Measurements from ENCODE around the gene SHROOM1.
"Not testable (repeated sequence)": the region's sequence is repeated elsewhere in the genome, so short reads cannot be mapped to it uniquely, and the experiment has no call there.

The SHROOM1 gene

GRCh38 chr5:132802685-132803066, 27.8 kb downstream of the SHROOM1 start:
- not testable (repeated sequence) for DNase-seq

DNA sequence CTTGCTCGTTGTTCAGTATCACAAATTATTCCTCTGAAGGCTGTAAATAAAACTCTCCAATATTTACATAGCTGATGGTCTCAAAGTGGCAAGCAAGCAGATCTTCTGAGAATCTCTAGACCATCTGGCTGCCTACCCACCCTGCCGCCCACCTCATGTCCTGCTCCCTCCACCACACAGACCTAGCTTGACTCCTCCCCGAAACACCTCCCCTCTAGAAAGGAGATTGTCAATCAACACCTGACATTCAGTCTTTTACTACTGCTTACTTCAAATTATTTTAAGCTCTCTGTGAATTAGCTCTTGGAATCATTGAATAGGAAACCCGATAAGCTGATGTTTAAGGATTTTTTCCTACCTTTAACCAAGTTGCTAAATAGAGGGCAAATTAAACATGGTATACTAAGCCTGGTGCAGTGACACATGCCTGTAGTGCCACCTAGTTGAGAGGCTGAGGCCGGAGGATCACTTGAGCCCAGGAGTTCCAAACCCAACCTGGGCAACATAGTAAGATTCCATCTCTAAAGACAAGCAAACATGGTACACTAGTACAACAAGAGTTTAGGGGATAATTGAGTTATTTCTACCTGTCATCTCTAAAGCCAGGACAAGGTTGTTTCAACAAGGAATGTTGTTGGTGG, 28.3 kb downstream of the SHROOM1 start:
- DNase-seq, result no peak

DNA sequence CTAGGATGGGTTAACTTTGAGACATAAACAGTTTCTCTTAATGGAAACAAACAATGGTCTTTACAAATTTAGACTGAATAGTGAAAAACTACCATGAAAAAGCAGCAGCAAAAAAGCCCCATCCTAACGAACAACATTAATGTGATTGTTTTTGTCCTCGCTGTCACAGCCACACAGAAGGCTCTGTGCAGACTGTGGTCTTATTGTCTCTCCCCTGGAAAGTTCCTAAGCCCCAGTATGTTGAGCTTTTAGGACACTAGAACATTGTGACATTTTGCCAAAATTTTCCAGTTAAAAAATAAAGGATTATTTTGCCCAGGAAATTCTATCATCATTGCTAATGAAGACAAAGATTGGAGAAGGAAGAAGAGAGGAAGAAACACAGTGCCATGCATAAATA, 29.9 kb downstream of the SHROOM1 start:
- DNase-seq, result no peak

DNA sequence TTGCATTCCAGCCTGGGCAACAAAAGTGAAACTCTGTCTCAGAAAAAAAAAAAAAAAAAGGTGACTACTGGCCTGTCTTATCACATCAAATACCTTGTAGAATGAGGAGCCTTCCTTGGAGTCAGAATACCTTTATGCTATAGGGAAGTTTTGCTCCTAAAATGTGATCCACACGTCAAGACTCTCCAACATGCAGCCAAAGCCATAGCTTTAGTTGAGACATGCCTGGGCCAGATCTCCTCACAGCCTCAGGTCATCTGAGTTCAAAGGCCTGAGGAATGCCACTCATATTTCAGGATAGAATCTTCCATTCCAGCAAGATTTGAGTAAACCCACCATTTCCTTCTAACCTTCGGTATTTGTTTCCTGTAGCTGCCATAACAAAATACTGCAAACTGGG, 31.1 kb downstream of the SHROOM1 start:
- DNase-seq, result no peak

DNA sequence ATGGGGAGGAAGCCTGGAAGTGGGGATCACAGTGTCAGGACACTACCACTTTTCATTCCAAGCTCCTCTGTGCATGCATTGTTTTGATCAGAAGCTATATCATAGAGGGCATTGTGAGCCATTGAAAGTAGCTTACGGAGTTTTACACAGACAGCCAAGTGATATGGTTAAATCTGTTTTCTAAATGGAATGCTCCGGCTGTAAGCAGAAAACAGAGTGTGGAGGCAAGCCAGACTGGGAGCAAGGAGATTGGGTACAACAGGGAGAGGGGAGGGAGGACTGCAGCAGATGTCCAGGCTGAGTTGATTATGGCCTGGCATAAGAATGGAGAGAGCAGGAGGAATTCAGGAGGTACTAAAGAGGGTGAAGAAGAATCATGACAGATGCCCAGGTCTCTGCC, 32.8 kb downstream of the SHROOM1 start:
- DNase-seq, result no peak

- no peak for DNase-seq
Measured at GRCh38 chr5:132791026-132791425, 39.4 kb downstream of the SHROOM1 start.

DNA sequence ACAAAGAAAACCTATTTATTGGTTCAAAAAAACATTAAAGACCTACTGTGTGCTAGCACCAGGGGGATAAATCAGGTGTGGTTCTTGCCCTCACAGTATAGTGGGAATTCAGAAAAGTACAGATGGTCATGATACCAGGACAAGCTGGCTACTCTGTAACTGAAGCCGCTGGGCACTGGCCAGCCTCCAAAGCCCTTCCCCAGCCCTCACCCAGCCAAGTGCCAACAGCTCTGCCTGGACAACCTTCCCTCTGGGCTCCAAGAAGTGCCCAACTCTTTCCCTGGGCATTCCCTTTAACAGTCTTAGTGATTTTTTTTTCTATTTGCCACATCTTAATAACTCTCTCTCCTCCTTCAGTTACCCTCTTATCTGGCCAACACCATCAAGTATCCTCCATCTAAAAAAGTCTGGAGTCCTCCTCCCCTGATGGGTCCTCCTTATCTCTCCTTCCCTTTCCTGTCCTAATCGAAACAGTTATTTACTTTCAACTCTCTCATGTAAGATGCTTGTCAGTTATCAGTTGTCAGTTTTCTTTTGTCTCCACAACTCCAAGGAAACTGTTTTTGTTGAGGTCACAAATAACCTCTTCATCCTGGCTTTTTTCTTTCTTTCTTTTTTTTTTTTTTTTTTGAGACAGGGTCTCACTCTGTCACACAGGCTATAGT, 40.1 kb downstream of the SHROOM1 start:
- DNase-seq, result no peak

DNA sequence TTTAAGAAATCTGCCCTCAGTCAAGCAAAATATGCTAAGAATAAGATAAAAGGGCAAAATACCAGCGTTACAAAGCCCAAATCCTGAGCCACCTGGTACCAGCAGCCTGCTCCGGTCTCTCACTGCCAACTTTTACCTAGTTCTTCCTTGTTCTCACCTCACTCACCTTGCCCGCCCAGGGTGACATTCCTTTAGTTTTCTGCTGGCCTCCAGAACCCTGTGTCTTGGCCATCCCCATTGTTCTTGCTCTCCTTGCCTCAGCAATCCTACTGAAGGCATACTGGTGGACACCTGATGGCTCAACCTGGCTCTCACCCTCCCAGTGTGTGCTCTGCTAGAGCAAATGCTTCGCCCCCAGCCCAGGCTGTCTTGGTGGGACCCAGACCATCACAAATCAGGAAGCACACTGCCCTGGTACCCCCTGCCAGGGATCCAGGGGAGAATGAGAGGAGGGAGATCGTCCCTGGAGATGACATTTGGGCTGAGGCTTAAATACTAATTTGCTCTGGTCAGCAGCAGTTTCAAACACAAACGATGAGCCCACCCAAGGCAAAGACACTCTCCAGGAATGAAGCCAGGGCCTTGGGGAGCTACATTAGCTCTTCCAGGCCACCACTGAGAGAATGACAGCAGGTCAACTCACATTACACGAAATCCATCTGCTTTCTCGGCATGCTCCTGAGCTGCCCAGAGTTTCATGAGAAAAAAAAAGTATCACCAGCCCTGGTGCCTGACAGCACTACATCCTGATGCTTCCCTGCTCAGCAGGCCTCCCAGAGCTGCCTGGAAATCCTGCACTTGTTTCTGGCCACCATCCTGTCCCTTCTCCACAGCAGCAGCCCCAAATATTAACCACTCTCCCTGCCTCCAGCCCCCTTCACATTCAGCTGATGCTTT, 41.2 kb downstream of the SHROOM1 start:
- DNase-seq, result no peak

- DNase-seq, result no peak
Measured at GRCh38 chr5:132788508-132788907, 41.9 kb downstream of the SHROOM1 start.

- no peak for DNase-seq
Measured at GRCh38 chr5:132787076-132787475, 43.4 kb downstream of the SHROOM1 start.

DNA sequence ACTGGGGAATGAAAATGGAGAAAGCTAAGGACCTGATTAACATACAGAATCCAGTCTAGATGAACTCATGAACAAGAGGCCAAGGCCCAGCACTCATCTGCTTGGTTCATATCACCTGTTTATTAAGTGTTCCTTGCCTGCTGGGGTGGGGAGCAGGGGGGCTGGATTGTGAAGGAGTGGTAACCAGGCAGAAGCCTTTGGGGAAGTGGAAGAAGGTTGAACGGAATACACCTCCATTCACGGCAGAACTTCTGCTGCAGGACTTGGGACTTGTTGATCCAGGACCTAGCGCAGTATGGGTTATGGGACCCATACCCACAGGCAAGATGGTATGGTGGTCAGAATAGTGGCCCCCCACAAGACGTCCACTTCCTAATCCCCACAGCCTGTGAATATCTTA, 44.6 kb downstream of the SHROOM1 start:
- DNase-seq, result no peak

GRCh38 chr5:132785365-132785764, 45.1 kb downstream of the SHROOM1 start:
- DNase-seq, result no peak

- peak; percentile 45 to 66 for DNase-seq
Measured at GRCh38 chr5:132782101-132782500, 48.3 kb downstream of the SHROOM1 start.

DNA sequence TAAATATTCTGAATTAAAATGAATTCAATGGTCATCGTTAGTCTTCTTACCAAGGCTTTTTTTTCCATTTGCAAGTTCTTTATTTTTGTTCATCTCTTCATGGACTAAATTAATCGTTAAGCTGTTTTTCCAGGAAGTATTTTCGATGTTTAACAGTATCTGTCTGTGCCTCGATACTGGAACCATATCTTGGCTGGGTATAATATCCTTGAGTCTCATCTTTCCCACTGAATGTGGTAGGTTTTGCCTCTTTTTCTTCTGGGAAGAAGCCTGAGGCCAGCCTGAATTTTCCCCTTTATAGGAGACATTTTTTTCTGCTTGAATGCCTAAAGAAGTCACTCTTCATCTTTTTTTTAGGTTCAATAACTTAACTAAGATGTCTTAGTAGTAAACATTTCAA, 49.4 kb downstream of the SHROOM1 start:
- DNase-seq, result no peak

GRCh38 chr5:132780577-132780976, 49.9 kb downstream of the SHROOM1 start:
- no peak for DNase-seq

DNA sequence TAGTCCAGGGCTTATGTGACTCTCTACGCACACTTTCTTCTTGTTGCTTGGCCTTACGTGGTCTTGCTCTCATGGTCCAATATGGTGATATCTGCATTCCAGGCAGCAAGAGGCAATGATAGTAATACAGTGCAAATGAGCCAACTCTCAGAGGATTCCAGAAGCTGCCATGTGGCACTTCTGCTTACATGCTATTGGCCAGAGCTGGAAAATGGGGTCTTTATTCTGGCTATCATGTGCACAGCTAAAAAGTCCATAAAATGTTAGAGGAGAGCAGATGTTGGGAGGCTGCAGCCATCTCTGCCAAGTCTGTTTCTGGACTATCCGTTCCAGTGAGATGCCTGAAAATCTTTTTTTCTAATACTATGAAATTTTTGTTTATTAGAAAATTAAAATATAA, 50.5 kb downstream of the SHROOM1 start:
- no peak for DNase-seq

DNA sequence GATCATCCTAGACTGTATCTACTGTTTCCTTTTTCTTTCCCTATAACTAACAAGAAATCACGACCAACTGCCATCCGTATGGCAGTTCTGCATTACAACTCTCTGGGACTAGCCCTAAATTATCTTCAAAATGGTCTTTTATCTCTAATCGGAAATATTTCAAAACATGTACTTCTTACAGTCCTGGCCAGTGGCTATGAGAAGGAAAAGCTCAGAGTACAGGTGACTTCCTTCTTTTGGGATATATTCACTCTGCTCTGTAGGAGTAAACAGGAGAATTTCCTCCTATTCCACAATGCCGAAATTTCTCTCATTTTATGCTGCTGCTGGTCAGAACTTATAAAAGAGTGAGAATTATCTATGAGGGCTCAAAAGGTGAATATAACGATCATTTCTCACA, 51.6 kb downstream of the SHROOM1 start:
- DNase-seq, result no peak

DNA sequence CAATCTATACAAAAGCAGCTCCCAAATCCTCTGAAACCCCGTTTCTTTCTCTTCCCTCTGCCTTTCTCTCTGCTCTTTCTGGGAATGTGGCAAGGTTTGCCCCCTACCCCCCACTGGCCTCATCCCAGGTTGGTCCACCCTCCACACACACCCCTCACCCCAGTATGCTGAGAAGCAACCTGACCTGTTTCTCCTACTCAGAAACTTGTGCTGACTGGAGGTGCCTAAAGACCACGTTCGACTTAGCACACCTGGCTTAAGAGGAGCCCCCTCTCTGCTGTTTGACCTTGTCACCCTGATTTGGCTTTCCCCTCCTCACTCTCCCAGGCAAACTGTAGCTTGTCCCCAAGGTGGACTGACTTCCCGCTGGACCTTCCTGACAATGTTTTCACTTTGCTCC, 52.3 kb downstream of the SHROOM1 start:
- no peak for DNase-seq

- DNase-seq, result peak; percentile 26 to 43
Measured at GRCh38 chr5:132777209-132778069, 53.0 kb downstream of the SHROOM1 start, which contains the start of gene SEPTIN8. TSS of gene SEPTIN8 (minus strand) at chr5:132777239. CDS start at chr5:132777137, 102 bp downstream.

DNA sequence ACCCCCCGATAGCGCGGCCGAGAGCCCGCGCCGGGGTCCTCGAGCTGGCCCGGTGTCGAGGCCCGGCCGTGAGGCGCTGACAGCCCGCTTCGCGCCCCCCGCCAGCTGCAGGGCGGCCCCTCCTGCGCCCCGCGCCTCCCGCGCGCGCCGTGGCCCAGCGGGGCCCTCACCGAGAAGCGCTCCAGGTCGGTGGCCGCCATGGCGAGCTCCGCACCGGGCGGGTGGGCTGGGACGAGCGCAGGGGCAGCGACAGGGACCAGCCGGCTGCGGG, 53.6 kb downstream of the SHROOM1 start:
- DNase-seq, result no peak

DNA sequence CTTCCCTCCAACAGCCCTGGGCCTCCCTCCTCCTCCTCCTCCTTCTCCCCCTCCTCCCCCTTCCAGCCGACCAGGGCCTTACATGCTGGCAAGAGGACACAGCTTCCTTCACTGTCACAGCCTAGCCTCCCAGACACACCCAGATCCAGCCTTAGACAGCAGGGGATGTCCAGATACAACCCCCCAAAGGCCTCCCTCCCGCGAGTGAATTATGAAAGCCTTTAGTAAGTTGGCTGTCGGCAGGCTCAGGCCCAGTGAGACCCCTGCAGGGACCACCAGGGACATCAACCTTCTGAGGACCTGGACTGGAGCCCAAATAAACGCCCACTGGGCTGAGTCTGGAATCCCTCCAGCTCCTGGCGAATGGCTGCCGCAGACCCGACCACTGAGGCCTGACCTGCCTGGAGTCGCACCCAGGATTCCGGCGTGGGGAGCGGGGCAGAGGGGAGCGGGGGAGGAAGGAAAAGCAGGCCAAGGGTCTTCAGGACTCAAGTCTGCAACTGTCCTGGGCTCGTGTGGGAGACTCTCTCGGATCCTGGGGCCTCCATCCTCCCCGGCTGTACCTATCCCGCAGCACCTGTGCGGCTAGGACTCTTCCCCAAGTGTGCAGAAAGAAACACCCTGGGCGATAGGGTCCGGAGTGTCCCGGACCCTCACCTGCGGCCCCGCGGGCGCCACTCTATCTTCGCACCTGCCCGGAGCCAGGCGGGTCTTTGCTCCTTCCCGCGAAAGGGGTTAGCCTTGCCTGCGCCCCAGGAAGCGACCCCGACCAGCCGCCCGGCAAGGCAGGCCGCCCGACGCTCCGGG, 54.1 kb downstream of the SHROOM1 start:
- no peak for DNase-seq

GRCh38 chr5:132775476-132775961, 54.9 kb downstream of the SHROOM1 start:
- no peak for DNase-seq

Data from inflammatory macrophage treated with lipopolysaccharide for 1 hour (primary cell).